Neural progenitor cell (in vitro differentiated cells): ENCODE data around the gene CACNG5. TPM values are rescaled to one million over a fixed set of nuclear protein-coding genes. Genes with fewer than 3 reads are reported as not detected.
A peak's percentile ranks its signal among the peaks of the same experiment; 100 is the strongest.

Source experiments
- DNase-seq: peaks from one replicate; pipeline ENCODE4 v3.0.0-alpha.2; 2016; ENCODE audit warnings: low spot score
- H2AFZ ChIP-seq: fragments of 200-600 bp; sonication (generic); replicated peaks from 2 replicates; pipeline ENCODE4 v1.6.1; 2016; ENCODE audit warnings: antibody characterized with exemption
- H3F3A ChIP-seq: fragments of 200-600 bp; sonication (generic); 2 replicates; pipeline ENCODE4 v1.6.1; 2016; ENCODE audit warnings: antibody characterized with exemption, low read depth
- H3K27ac ChIP-seq: fragments of 200-600 bp; sonication (generic); 2 replicates; pipeline ENCODE4 v1.5.1; 2016; ENCODE audit warnings: mild to moderate bottlenecking
- H3K27me3 ChIP-seq: fragments of 200-600 bp; sonication (generic); 2 replicates; pipeline ENCODE4 v1.6.1; 2016; ENCODE audit warnings: mild to moderate bottlenecking, moderate library complexity
- H3K36me3 ChIP-seq: fragments of 200-600 bp; sonication (generic); 2 replicates; pipeline ENCODE4 v1.5.1; 2016
- H3K4me1 ChIP-seq: fragments of 200-600 bp; sonication (generic); 2 replicates; pipeline ENCODE4 v1.6.1; 2016; ENCODE audit warnings: mixed run types
- H3K4me2 ChIP-seq: fragments of 200-600 bp; sonication (generic); 2 replicates; pipeline ENCODE4 v1.6.1; 2016
- H3K4me3 ChIP-seq: fragments of 200-600 bp; sonication (generic); 2 replicates; pipeline ENCODE4 v1.5.1; 2016
- H3K79me2 ChIP-seq: fragments of 200-600 bp; sonication (generic); 2 replicates; pipeline ENCODE4 v1.6.1; 2016; ENCODE audit warnings: low read depth
- H3K9ac ChIP-seq: fragments of 200-600 bp; sonication (generic); 2 replicates; pipeline ENCODE4 v1.6.1; 2016
- H3K9me3 ChIP-seq: fragments of 200-600 bp; sonication (generic); 2 replicates; pipeline ENCODE4 v1.5.1; 2016; ENCODE audit warnings: low read depth
- H4K20me1 ChIP-seq: fragments of 200-600 bp; sonication (generic); 2 replicates; pipeline ENCODE4 v1.6.1; 2016; ENCODE audit warnings: low read depth
- H3K27ac Mint-ChIP-seq: 3 replicates; pipeline ENCODE4 v1.8.0; 2021; ENCODE audit warnings: mixed read lengths
- H3K27me3 Mint-ChIP-seq: 2 replicates; pipeline ENCODE4 v1.8.0; 2022; ENCODE audit warnings: low read depth, mild to moderate bottlenecking, inconsistent platforms, moderate library complexity, mixed read lengths; ENCODE audit not compliant: insufficient read depth
- H3K36me3 Mint-ChIP-seq: 3 replicates; pipeline ENCODE4 v1.8.0; 2021; ENCODE audit warnings: mixed read lengths
- H3K4me1 Mint-ChIP-seq: 3 replicates; pipeline ENCODE4 v1.8.0; 2021; ENCODE audit warnings: mixed read lengths
- H3K4me3 Mint-ChIP-seq: 3 replicates; pipeline ENCODE4 v1.8.0; 2021; ENCODE audit warnings: mild to moderate bottlenecking, moderate library complexity, mixed read lengths
- H3K9me3 Mint-ChIP-seq: 3 replicates; pipeline ENCODE4 v1.8.0; 2020; ENCODE audit warnings: mixed read lengths
- EZH2 ChIP-seq: fragments of 200-600 bp; sonication (generic); IDR thresholded peaks from 2 replicates; pipeline ENCODE4 v1.6.1; 2017; ENCODE audit warnings: antibody characterized with exemption, mild to moderate bottlenecking, moderate library complexity
- EZH2phosphoT487 ChIP-seq: fragments of 200-600 bp; sonication (generic); IDR thresholded peaks from 2 replicates; pipeline ENCODE4 v1.6.1; 2017; ENCODE audit warnings: antibody characterized with exemption
- total RNA-seq: library from RNA; depleted of rRNA; stranded (reverse); fragments of >200 nt; gene quantifications from 2 replicates; pipeline ENCODE4 v1.2.3, GENCODE V29; 2015; ENCODE audit warnings: low replicate concordance
- TF ChIP-seq, protein P1 (sequence below): fragments of 200-600 bp; sonication (generic); IDR thresholded peaks from 2 replicates; pipeline ENCODE4 v1.5.1; 2017; ENCODE audit warnings: antibody characterized with exemption, mild to moderate bottlenecking

CACNG5 gene
- total RNA-seq, 1 donor from 2014 or later, result not detected

DNA sequence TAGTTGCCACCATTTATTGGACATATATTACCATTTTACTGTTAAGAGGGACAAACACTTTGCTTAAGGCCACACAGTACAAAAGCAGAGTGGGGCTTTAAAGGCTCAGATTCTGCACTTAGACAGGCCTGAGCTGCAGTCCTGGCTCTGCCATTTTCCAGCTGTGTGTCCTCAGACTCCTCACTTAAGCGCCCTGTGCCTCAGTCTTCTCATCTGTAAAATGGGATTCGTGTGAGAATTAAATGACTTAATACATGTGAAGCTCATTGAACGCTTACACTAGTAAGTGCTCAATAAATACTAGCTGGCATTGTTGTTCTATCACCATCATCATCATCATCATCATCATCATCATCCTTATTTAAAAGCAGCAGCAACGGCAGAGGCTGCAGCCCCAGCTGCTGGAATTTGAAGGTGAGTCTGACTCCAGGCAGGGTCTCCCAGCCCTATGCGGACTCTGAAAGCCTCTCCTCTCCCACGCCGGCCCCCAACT, 445 bp upstream of the CACNG5 start:
- Histone ChIP-seq H3K79me2 (no peaks in the 10 kb centered on the region), H3K4me2 (peak overlapping the region; percentile 74), H3K27ac (no peak overlapping the region)

DNA sequence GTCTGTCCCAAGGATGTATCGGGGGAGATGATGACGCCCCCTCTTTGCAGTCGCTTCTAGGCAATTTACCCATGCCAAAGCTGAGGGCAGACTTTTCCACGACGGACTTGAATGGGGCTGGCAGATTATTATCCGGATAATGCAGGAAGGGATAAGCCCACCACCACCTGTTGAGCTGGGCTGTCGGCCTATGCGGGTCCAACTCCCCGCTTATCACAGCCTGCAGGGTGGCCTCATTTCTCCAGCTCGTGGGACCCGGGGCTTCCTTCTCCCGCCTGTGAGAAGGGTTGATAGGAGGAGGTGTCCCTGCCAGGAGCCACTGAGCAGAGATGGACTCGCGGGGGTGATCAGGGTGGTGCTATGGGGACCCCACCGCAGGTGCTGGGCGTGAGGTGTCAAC, 559 bp downstream of the CACNG5 start:
- Histone ChIP-seq H3K79me2 (no peaks in the 10 kb centered on the region), H3K36me3 (no peaks in the 10 kb centered on the region), H3F3A (peaks cover 2% of the 10 kb centered on the region), H3K27me3 (peaks cover 55% of the 10 kb centered on the region), H3K27ac (no peak overlapping the region), H3K9ac (no peak overlapping the region), H4K20me1 (peaks cover 23% of the 10 kb centered on the region), H3K9me3 (no peaks in the 10 kb centered on the region), H3K4me3 (peak overlapping the region; percentile 40), H2AFZ (no peak overlapping the region), H3K4me1 (peaks cover 5% of the 10 kb centered on the region), H3K4me2 (peak overlapping the region; percentile 74)
- H3K27ac Mint-ChIP-seq, result no peak overlapping the region
- no peaks in the 10 kb centered on the region for H3K9me3 Mint-ChIP-seq
- H3K4me3 Mint-ChIP-seq, result peak overlapping the region; percentile 69
- H3K27me3 Mint-ChIP-seq, result peaks cover 45% of the 10 kb centered on the region
- TF ChIP-seq, protein P1, sequence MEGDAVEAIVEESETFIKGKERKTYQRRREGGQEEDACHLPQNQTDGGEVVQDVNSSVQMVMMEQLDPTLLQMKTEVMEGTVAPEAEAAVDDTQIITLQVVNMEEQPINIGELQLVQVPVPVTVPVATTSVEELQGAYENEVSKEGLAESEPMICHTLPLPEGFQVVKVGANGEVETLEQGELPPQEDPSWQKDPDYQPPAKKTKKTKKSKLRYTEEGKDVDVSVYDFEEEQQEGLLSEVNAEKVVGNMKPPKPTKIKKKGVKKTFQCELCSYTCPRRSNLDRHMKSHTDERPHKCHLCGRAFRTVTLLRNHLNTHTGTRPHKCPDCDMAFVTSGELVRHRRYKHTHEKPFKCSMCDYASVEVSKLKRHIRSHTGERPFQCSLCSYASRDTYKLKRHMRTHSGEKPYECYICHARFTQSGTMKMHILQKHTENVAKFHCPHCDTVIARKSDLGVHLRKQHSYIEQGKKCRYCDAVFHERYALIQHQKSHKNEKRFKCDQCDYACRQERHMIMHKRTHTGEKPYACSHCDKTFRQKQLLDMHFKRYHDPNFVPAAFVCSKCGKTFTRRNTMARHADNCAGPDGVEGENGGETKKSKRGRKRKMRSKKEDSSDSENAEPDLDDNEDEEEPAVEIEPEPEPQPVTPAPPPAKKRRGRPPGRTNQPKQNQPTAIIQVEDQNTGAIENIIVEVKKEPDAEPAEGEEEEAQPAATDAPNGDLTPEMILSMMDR, result no peak
- TF ChIP-seq EZH2phosphoT487 (no peak), EZH2 (no peak)
- no peaks in the 10 kb centered on the region for H3K36me3 Mint-ChIP-seq
- peak; percentile 13 for DNase-seq
- H3K4me1 Mint-ChIP-seq, result peaks cover 31% of the 10 kb centered on the region

More for the DNA sequence above, 445 bp upstream of the CACNG5 start:
- peaks cover 32% of the 10 kb centered on the region for H4K20me1 ChIP-seq
- Mint-ChIP-seq H3K27ac (no peak overlapping the region), H3K4me3 (peak overlapping the region; percentile 75), H3K4me1 (peaks cover 40% of the 10 kb centered on the region), H3K27me3 (peaks cover 45% of the 10 kb centered on the region), H3K36me3 (no peaks in the 10 kb centered on the region), H3K9me3 (no peaks in the 10 kb centered on the region)
- H3K4me3 ChIP-seq, result peak overlapping the region; percentile 40
- DNase-seq, result no peak
- no peak overlapping the region for H3K9ac ChIP-seq
- peaks cover 55% of the 10 kb centered on the region for H3K27me3 ChIP-seq
- peaks cover 14% of the 10 kb centered on the region for H3K4me1 ChIP-seq
- H3K9me3 ChIP-seq, result no peaks in the 10 kb centered on the region
- H3K36me3 ChIP-seq, result no peaks in the 10 kb centered on the region
- H2AFZ ChIP-seq, result no peak overlapping the region
- TF ChIP-seq EZH2phosphoT487 (no peak), EZH2 (peak; percentile 5)
- TF ChIP-seq, protein P1, result no peak
- H3F3A ChIP-seq, result peaks cover 12% of the 10 kb centered on the region

DNA sequence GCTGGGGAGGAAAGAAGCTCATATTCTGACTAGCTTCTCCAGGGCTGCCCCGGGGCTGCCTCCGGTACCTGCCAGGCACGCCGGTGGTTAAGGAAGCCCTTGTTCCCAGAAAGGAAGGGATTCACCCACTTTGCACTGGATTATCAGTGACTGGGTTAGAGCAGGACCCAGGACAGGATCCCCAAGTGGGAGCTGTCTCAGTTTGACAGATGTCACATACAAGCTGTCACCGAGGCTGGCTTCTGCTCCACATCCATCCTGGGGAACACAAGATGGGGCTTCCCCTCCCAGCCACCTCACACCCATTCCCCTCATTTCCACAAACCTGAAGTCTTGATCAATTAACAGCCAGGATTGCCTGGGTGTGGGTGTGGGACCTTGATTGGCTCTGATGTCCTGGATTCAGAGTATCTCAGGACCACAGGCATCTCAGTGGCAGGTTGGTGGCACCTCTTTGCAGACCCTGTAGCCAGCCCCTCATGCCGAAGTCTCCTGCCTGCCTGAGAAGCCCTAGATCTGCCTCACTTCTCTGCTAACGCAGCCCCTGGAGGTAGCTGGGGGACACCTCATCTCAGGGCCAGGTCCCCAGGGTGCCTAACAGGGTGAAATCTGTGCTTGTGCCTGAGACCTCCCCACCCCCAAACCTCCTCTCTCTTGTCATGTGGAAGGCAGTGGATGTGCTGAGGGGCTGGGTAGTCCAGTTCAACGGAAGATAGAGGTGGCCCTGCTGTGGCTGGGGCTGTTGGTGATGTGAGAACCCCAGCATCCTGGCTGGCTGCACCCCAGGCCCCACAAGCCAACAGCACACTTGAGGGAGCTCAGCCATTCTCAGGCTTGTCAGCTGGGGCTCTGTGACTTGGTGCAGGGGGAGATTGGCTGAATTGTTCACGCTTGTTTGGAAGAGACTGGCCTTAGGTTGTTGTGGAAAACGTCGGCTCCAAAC, 1.4 kb downstream of the CACNG5 start:
- TF ChIP-seq EZH2phosphoT487 (no peak), EZH2 (no peak)
- TF ChIP-seq, protein P1, result no peak
- H3K27ac ChIP-seq, result no peak overlapping the region
- no peaks in the 10 kb centered on the region for H3K79me2 ChIP-seq
- H3K4me3 ChIP-seq, result no peak overlapping the region
- no peaks in the 10 kb centered on the region for H3F3A ChIP-seq
- peak overlapping the region; percentile 36 for H3K4me3 Mint-ChIP-seq
- no peak overlapping the region for H3K9ac ChIP-seq
- peaks cover 17% of the 10 kb centered on the region for H4K20me1 ChIP-seq
- H3K27me3 ChIP-seq, result peaks cover 55% of the 10 kb centered on the region
- H3K4me1 Mint-ChIP-seq, result peaks cover 25% of the 10 kb centered on the region
- H3K4me2 ChIP-seq, result no peak overlapping the region
- no peak overlapping the region for H2AFZ ChIP-seq
- H3K36me3 Mint-ChIP-seq, result no peaks in the 10 kb centered on the region
- no peak for DNase-seq
- no peaks in the 10 kb centered on the region for H3K9me3 ChIP-seq
- H3K36me3 ChIP-seq, result no peaks in the 10 kb centered on the region
- H3K27me3 Mint-ChIP-seq, result peaks cover 43% of the 10 kb centered on the region
- H3K9me3 Mint-ChIP-seq, result no peaks in the 10 kb centered on the region
- H3K27ac Mint-ChIP-seq, result no peak overlapping the region
- H3K4me1 ChIP-seq, result peaks cover 3% of the 10 kb centered on the region
